ENCODE results near the gene BEGAIN. TPM values are rescaled to one million over a fixed set of nuclear protein-coding genes. Genes with fewer than 3 reads are reported as not detected.

Gene BEGAIN
- total RNA-seq, 1 donor from 2014 or later = 5.1 TPM

- Mint-ChIP-seq H3K9me3 (ENCODE audit: low read depth) (no peaks in the 10 kb centered on the region), H3K4me1 (ENCODE audit: low read depth) (peaks cover 9% of the 10 kb centered on the region), H3K4me3 (ENCODE audit: unreplicated experiment) (no peak overlapping the region), H3K36me3 (ENCODE audit: low read depth) (no peaks in the 10 kb centered on the region), H3K27ac (ENCODE audit: unreplicated experiment) (no peak overlapping the region), H3K27me3 (ENCODE audit: low read depth) (peaks cover 3% of the 10 kb centered on the region)
- TF ChIP-seq CTCF (IDR thresholded peaks at IDR 0.05) = no peak
- no peak for DNase-seq (ENCODE audit: low spot score)
Observed at GRCh38 chr14:100549834-100550625, 37.2 kb downstream of the BEGAIN start.

- DNase-seq (ENCODE audit: low spot score) = no peak
- no peak for TF ChIP-seq CTCF (IDR thresholded peaks at IDR 0.05)
- H3K27me3 Mint-ChIP-seq (ENCODE audit: low read depth) = no peaks in the 10 kb centered on the region
- no peaks in the 10 kb centered on the region for H3K36me3 Mint-ChIP-seq (ENCODE audit: low read depth)
- peaks cover 9% of the 10 kb centered on the region for H3K4me1 Mint-ChIP-seq (ENCODE audit: low read depth)
- no peaks in the 10 kb centered on the region for H3K9me3 Mint-ChIP-seq (ENCODE audit: low read depth)
- no peak overlapping the region for H3K4me3 Mint-ChIP-seq (ENCODE audit: unreplicated experiment)
- no peak overlapping the region for H3K27ac Mint-ChIP-seq (ENCODE audit: unreplicated experiment)
Observed at GRCh38 chr14:100548939-100549338, 38.3 kb downstream of the BEGAIN start.

GRCh38 chr14:100548295-100548655 is 38.9 kb downstream of the BEGAIN start:
- Mint-ChIP-seq H3K4me1 (ENCODE audit: low read depth) (peaks cover 9% of the 10 kb centered on the region), H3K36me3 (ENCODE audit: low read depth) (no peaks in the 10 kb centered on the region), H3K9me3 (ENCODE audit: low read depth) (no peaks in the 10 kb centered on the region), H3K27me3 (ENCODE audit: low read depth) (no peaks in the 10 kb centered on the region), H3K4me3 (ENCODE audit: unreplicated experiment) (no peak overlapping the region), H3K27ac (ENCODE audit: unreplicated experiment) (no peak overlapping the region)
- no peak for DNase-seq (ENCODE audit: low spot score)
- TF ChIP-seq CTCF (IDR thresholded peaks at IDR 0.05) = no peak

- no peak overlapping the region for H3K4me3 Mint-ChIP-seq (ENCODE audit: unreplicated experiment)
- no peaks in the 10 kb centered on the region for H3K9me3 Mint-ChIP-seq (ENCODE audit: low read depth)
- no peak for DNase-seq (ENCODE audit: low spot score)
- no peaks in the 10 kb centered on the region for H3K36me3 Mint-ChIP-seq (ENCODE audit: low read depth)
- no peak for TF ChIP-seq CTCF (IDR thresholded peaks at IDR 0.05)
- peaks cover 9% of the 10 kb centered on the region for H3K4me1 Mint-ChIP-seq (ENCODE audit: low read depth)
- no peaks in the 10 kb centered on the region for H3K27me3 Mint-ChIP-seq (ENCODE audit: low read depth)
- H3K27ac Mint-ChIP-seq (ENCODE audit: unreplicated experiment) = no peak overlapping the region
Observed at GRCh38 chr14:100547633-100548294, 39.5 kb downstream of the BEGAIN start.

GRCh38 chr14:100546051-100546443 is 41.2 kb downstream of the BEGAIN start:
- H3K27me3 Mint-ChIP-seq (ENCODE audit: low read depth) = no peaks in the 10 kb centered on the region
- H3K36me3 Mint-ChIP-seq (ENCODE audit: low read depth) = no peaks in the 10 kb centered on the region
- H3K9me3 Mint-ChIP-seq (ENCODE audit: low read depth) = no peaks in the 10 kb centered on the region
- no peak for TF ChIP-seq CTCF (IDR thresholded peaks at IDR 0.05)
- no peak overlapping the region for H3K27ac Mint-ChIP-seq (ENCODE audit: unreplicated experiment)
- H3K4me3 Mint-ChIP-seq (ENCODE audit: unreplicated experiment) = no peak overlapping the region
- H3K4me1 Mint-ChIP-seq (ENCODE audit: low read depth) = peaks cover 9% of the 10 kb centered on the region
- no peak for DNase-seq (ENCODE audit: low spot score)

Measured in chondrocyte (in vitro differentiated cells).